ENCODE measurements around the gene PIGS. TPM values are rescaled to one million over a fixed set of nuclear protein-coding genes. Genes with fewer than 3 reads are reported as not detected.

The PIGS gene
- total and polyA plus RNA-seq, 2 of the 13 experiments (the other 11 are each of a cell fraction or from before 2014, with no cell fraction given), result 31.7 to 42.6 TPM

- peak; percentile 96 for TF ChIP-seq ZNF687 (CRISPR knock-in tag; IDR thresholded peaks at IDR 0.05)
- TF ChIP-seq MEF2D (CRISPR knock-in tag; IDR thresholded peaks at IDR 0.05), result peak; percentile 79
- TF ChIP-seq SAFB2 (CRISPR knock-in tag; IDR thresholded peaks at IDR 0.05; ENCODE audit: borderline replicate concordance, low read depth), result peak; percentile 77; the same call in 1 of the 2 replicates
- peak; percentile 33; the same call in 1 of the 2 replicates for TF ChIP-seq CEBPG (CRISPR knock-in tag; IDR thresholded peaks at IDR 0.05)
- TF ChIP-seq KLF6 (CRISPR knock-in tag; IDR thresholded peaks at IDR 0.05), result peak; percentile 73; the same call in 1 of the 2 replicates
- TF ChIP-seq PPARG (CRISPR knock-in tag; conservative IDR thresholded peaks at IDR 0.05), result peak; percentile 61; the same call in 1 of the 2 replicates
- TF ChIP-seq ZBTB20 (CRISPR knock-in tag; IDR thresholded peaks at IDR 0.05; ENCODE audit: borderline replicate concordance, low read depth), result peak; percentile 87; the same call in 1 of the 2 replicates
- 0 out of 2 replicates have a peak, but pooled peaks have one; percentile 58 for TF ChIP-seq ZFP36L1 (CRISPR knock-in tag; IDR thresholded peaks at IDR 0.05)
- TF ChIP-seq RFX5 (IDR thresholded peaks at IDR 0.05; ENCODE audit: low read depth, low read length), result no peak
- TF ChIP-seq ZBTB3 (CRISPR knock-in tag; IDR thresholded peaks at IDR 0.05; ENCODE audit: borderline replicate concordance, low read depth), result peak; percentile 44; the same call in 1 of the 2 replicates
- TF ChIP-seq ZNF652 (CRISPR knock-in tag; IDR thresholded peaks at IDR 0.05; ENCODE audit: borderline replicate concordance, low read depth), result 0 out of 2 replicates have a peak, but pooled peaks have one; percentile 33
- TF ChIP-seq ZSCAN9 (CRISPR knock-in tag; IDR thresholded peaks at IDR 0.05; ENCODE audit: borderline replicate concordance), result 0 out of 2 replicates have a peak, but pooled peaks have one; percentile 76
- 0 out of 2 replicates have a peak, but pooled peaks have one; percentile 18 for TF ChIP-seq ZFX (CRISPR knock-in tag; IDR thresholded peaks at IDR 0.05; ENCODE audit: low read depth)
- TF ChIP-seq ZNF275 (CRISPR knock-in tag; IDR thresholded peaks at IDR 0.05; ENCODE audit: borderline replicate concordance), result peak; percentile 63; the same call in 1 of the 2 replicates
- peak; percentile 96 for TF ChIP-seq ZFP37 (CRISPR knock-in tag; IDR thresholded peaks at IDR 0.05; ENCODE audit: borderline replicate concordance)
- no peak for TF ChIP-seq MTF1 (CRISPR knock-in tag; IDR thresholded peaks at IDR 0.05)
- TF ChIP-seq NBN (conservative IDR thresholded peaks at IDR 0.05), result no peak
- TF ChIP-seq IRX3 (CRISPR knock-in tag; IDR thresholded peaks at IDR 0.05; ENCODE audit: borderline replicate concordance, low read depth), result no peak
- no peak for TF ChIP-seq FOXJ3 (CRISPR knock-in tag; IDR thresholded peaks at IDR 0.05; ENCODE audit: borderline replicate concordance)
- no peak for TF ChIP-seq CSRNP2 (CRISPR knock-in tag; conservative IDR thresholded peaks at IDR 0.05; ENCODE audit: low read depth)
- TF ChIP-seq ZNF232 (CRISPR knock-in tag; IDR thresholded peaks at IDR 0.05; ENCODE audit: borderline replicate concordance), result peak; percentile 77; the same call in 1 of the 2 replicates
- TF ChIP-seq NR2F1 (CRISPR knock-in tag; IDR thresholded peaks at IDR 0.05), result peak; percentile 53 to 61; a peak in 2 of 4 replicates
- 0 out of 2 replicates have a peak, but pooled peaks have one; percentile 36 for TF ChIP-seq ZNF431 (CRISPR knock-in tag; IDR thresholded peaks at IDR 0.05; ENCODE audit: borderline replicate concordance, low read depth)
Observed at GRCh38 chr17:28576758-28577465, 5.6 kb upstream of the PIGS start, which contains the start of gene ALDOC (continued).
